Liver (tissue), 3 donors: Measurements from ENCODE around the gene TTC1.

ENCODE experiments used
- CTCF ChIP-seq: fragments of 150-350 bp; IDR thresholded peaks from 2 replicates; pipeline ENCODE4 v1.5.1; 2017; ENCODE audit warnings: improper control_type of control experiment, low read depth, low read length; ENCODE audit not compliant: missing input control
- JUND ChIP-seq, 2 donors: IDR thresholded peaks; 2 replicates each; pipeline ENCODE4 v1.6.1; 2016; ENCODE audit warnings: antibody characterized with exemption in 2 of 2
- donor health status: healthy.
- donor health status: healthy.

- TF ChIP-seq CTCF (no peak), JUND (IDR thresholded peaks at IDR 0.05) (no peak)
Measured at GRCh38 chr5:160020266-160020770, 11.4 kb downstream of the TTC1 start.
